Prostate gland (tissue), 2 donors: ENCODE results near the gene TRAF3IP1. TPM values are rescaled to one million over a fixed set of nuclear protein-coding genes. Genes with fewer than 3 reads are reported as not detected.

ENCODE experiments used
- DNase-seq: peaks from one replicate; pipeline ENCODE4 v3.0.0-alpha.2; 2019; ENCODE audit warnings: low spot score
- H3K27ac ChIP-seq, 2 donors: fragments of 200-600 bp; sonication (generic); 2 replicates each; pipeline ENCODE4 v1.5.1; 2017 to 2019
- H3K27me3 ChIP-seq: fragments of 200-600 bp; sonication (generic); replicated peaks from 2 replicates; pipeline ENCODE4 v1.5.1; 2019; ENCODE audit not compliant: insufficient read depth
- H3K36me3 ChIP-seq, 2 donors: fragments of 200-600 bp; sonication (generic); 1 replicate in 1 of 2; 2 replicates in 1 of 2; pipeline versions ENCODE4 v1.5.1 to v1.8.1; 2017 to 2019
- H3K4me1 ChIP-seq: fragments of 200-600 bp; sonication (generic); replicated peaks from 2 replicates; pipeline ENCODE4 v1.5.1; 2019
- H3K4me3 ChIP-seq, 2 donors: fragments of 200-600 bp; sonication (generic); 2 replicates each; pipeline ENCODE4 v1.5.1; 2017 to 2019
- H3K9me3 ChIP-seq: fragments of 200-600 bp; sonication (generic); 2 replicates; pipeline ENCODE4 v1.5.1; 2017
- POLR2A ChIP-seq: fragments of 450-650 bp; IDR thresholded peaks from one replicate; pipeline ENCODE4 v1.6.1; 2016; ENCODE audit warnings: antibody characterized with exemption, mild to moderate bottlenecking
- POLR2AphosphoS5 ChIP-seq: sonication (generic); formaldehyde crosslinking; IDR thresholded peaks from one replicate; pipeline ENCODE4 v1.6.1; 2017; ENCODE audit warnings: antibody characterized with exemption
- WGBS: methylation state at CpG from one replicate; pipeline ENCODE4 v1.1.5; 2018; 5-methylcytosine and 5-hydroxymethylcytosine counted together
- intact Hi-C: fragments of 100-400 bp; cut with DNase I; formaldehyde crosslinking; loops from one replicate; pipeline ENCODE4 v1.14.2; 2022
- total RNA-seq, 2 donors: library from RNA; depleted of rRNA; stranded (reverse); fragments of >200 nt; gene quantifications; one replicate each; pipeline ENCODE4 v1.1.0, GENCODE V29; 2016
- TF ChIP-seq, protein P1 (sequence below), 4 experiments: fragments of 200-600 bp in 2 of 4; fragments of 450-650 bp in 2 of 4; sonication (generic) in 2 of 4; IDR thresholded peaks; 1 replicate in 3 of 4; 2 replicates in 1 of 4; pipeline ENCODE4 v1.5.1; 2016 to 2019; ENCODE audit warnings: antibody characterized with exemption in 4 of 4, mild to moderate bottlenecking in 2 of 4, moderate library complexity in 2 of 4

Gene TRAF3IP1
- total RNA-seq, 2 donors from 2014 or later, result 14.4 to 18.5 TPM

- WGBS, result 95% methylated on average over 7 of the region's 7 CpGs
These were observed 63.5 kb downstream of the TRAF3IP1 start for GRCh38 chr2:238383743-238384380.

DNA sequence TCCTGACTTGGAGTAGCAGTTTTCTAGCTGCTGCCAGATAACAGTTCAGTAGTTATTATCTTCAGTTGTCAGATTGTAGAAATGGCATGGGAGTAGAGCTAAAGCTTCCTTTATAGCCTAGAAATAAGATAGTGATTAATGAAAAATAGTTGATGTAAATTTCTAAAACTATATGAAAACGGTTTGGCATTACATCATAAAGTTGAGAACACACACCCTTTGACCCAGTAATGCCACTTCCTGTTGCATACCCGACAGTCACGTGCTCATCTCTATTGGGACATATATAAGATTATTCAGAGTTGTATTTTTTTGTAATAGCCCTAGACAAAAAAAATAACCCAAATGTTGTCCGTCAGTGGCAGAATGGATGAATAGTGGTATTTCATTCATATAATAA is 67.0 kb downstream of the TRAF3IP1 start:
- Histone ChIP-seq H3K27me3 (no peaks in the 10 kb centered on the region), H3K27ac (no peak overlapping the region), H3K4me1 (peaks cover 5% of the 10 kb centered on the region), H3K4me3 (no peak overlapping the region), H3K36me3 (no peaks in the 10 kb centered on the region), H3K9me3 (no peaks in the 10 kb centered on the region)
- 83% methylated on average over 4 of the region's 4 CpGs for WGBS
- TF ChIP-seq POLR2A (no peak), POLR2AphosphoS5 (no peak)
- TF ChIP-seq, protein P1, sequence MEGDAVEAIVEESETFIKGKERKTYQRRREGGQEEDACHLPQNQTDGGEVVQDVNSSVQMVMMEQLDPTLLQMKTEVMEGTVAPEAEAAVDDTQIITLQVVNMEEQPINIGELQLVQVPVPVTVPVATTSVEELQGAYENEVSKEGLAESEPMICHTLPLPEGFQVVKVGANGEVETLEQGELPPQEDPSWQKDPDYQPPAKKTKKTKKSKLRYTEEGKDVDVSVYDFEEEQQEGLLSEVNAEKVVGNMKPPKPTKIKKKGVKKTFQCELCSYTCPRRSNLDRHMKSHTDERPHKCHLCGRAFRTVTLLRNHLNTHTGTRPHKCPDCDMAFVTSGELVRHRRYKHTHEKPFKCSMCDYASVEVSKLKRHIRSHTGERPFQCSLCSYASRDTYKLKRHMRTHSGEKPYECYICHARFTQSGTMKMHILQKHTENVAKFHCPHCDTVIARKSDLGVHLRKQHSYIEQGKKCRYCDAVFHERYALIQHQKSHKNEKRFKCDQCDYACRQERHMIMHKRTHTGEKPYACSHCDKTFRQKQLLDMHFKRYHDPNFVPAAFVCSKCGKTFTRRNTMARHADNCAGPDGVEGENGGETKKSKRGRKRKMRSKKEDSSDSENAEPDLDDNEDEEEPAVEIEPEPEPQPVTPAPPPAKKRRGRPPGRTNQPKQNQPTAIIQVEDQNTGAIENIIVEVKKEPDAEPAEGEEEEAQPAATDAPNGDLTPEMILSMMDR (IDR thresholded peaks at IDR 0.05), result no peak
- no peak for DNase-seq
- intact Hi-C loops, result no loop called here

More at GRCh38 chr2:238383743-238384380, 63.5 kb downstream of the TRAF3IP1 start:
- DNase-seq, result no peak
- no peak for TF ChIP-seq POLR2AphosphoS5
- TF ChIP-seq, protein P1 (IDR thresholded peaks at IDR 0.05), result no peak
- no peak for TF ChIP-seq POLR2A
- no peak overlapping the region for H3K4me3 ChIP-seq
- no peak overlapping the region for H3K27ac ChIP-seq
- peaks cover 4% of the 10 kb centered on the region for H3K4me1 ChIP-seq
- no peaks in the 10 kb centered on the region for H3K9me3 ChIP-seq
- intact Hi-C loops, result no loop called here
- H3K27me3 ChIP-seq, result no peaks in the 10 kb centered on the region
- no peaks in the 10 kb centered on the region for H3K36me3 ChIP-seq

DNA sequence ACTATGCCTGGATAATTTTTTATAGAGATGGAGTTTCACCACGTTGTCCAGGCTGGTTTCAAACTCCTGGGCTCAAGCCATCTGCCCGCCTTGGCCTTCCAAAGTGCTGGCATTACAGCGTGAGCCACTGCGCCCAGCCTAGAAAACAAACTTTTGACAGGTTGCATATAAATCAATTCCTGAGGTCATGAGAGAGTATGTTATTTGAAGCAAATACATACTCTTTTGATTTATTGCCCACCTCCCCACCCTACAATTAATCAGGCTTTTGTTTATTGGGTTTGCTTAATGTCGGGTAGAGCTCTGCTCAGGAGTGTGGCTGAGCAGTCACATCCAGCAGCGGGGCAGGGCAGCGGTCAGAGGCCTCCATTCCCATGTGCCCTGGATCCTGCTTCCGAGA is 68.5 kb downstream of the TRAF3IP1 start:
- Histone ChIP-seq H3K4me1 (peaks cover 5% of the 10 kb centered on the region), H3K36me3 (no peaks in the 10 kb centered on the region), H3K4me3 (no peak overlapping the region), H3K27me3 (no peaks in the 10 kb centered on the region), H3K9me3 (no peaks in the 10 kb centered on the region), H3K27ac (peak overlapping the region in 1 of 2 donors; percentile 17)
- DNase-seq, result peak; percentile 52
- intact Hi-C loops, result no loop called here
- 48% methylated on average over 8 of the region's 8 CpGs for WGBS
- TF ChIP-seq POLR2A (no peak), POLR2AphosphoS5 (peak; percentile 59)
- TF ChIP-seq, protein P1 (IDR thresholded peaks at IDR 0.05), result no peak

DNA sequence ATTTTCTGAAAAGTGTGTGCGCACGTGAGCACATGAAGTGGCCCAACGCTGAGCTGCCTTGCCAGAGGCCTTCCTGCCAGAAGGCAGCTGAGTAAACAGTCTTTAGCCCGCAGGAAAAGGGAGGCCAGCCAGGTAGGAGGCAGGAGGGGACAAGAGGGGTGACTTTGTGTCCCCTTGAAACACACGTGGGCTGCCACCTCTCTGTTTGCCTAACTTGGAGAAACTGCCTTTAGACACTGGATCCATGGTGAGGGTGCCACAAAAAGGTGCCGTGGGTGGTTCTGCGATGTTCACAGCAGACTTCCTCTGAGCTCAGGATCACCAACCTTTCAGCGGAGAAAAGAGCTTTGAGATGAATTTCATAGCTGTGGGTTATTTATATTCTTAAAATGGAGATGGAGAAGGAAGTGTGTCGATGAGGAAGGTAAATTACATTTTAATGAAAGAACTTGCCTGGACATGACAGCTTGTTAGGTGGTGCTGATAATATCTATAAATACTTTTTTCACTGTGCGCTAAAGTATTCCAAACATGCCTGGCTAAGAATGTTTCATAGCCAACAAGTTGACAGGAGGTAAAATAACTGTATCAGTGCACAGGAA is 69.8 kb downstream of the TRAF3IP1 start:
- no peaks in the 10 kb centered on the region for H3K9me3 ChIP-seq
- H3K36me3 ChIP-seq, result no peaks in the 10 kb centered on the region
- TF ChIP-seq, protein P1 (IDR thresholded peaks at IDR 0.05), result no peak
- peak; percentile 92 for TF ChIP-seq POLR2AphosphoS5
- H3K27me3 ChIP-seq, result no peaks in the 10 kb centered on the region
- peaks cover 5% of the 10 kb centered on the region for H3K4me1 ChIP-seq
- H3K27ac ChIP-seq, result peak overlapping the region; percentile 63 to 66
- no peak overlapping the region for H3K4me3 ChIP-seq
- peak; percentile 90 for DNase-seq
- 18% methylated on average over 10 of the region's 10 CpGs for WGBS
- intact Hi-C loops, result no loop called here
